Mesodermal cell (in vitro differentiated cells): ENCODE measurements around the gene KLHL21. TPM values are rescaled to one million over a fixed set of nuclear protein-coding genes. Genes with fewer than 3 reads are reported as not detected.
"Not testable (repeated sequence)": the region's sequence is repeated elsewhere in the genome, so short reads cannot be mapped to it uniquely, and the experiment has no call there.

Source experiments
- H3K27ac ChIP-seq: 2 replicates; pipeline ENCODE4 v1.7.0; 2013; ENCODE audit warnings: mild to moderate bottlenecking, low read depth, low read length, moderate library complexity; ENCODE audit not compliant: severe bottlenecking
- H3K36me3 ChIP-seq: 2 replicates; pipeline ENCODE4 v1.7.1; 2013; ENCODE audit warnings: mild to moderate bottlenecking, low read length, moderate library complexity; ENCODE audit not compliant: control insufficient read depth, insufficient read depth
- H3K4me1 ChIP-seq: one replicate; pipeline ENCODE4 v1.7.1; 2013; ENCODE audit warnings: mild to moderate bottlenecking, low read length; ENCODE audit not compliant: insufficient read depth, control insufficient read depth, poor library complexity, severe bottlenecking
- H3K4me3 ChIP-seq: 2 replicates; pipeline ENCODE4 v1.7.0; 2013; ENCODE audit warnings: low read length, control low read depth, mild to moderate bottlenecking; ENCODE audit not compliant: insufficient read depth, poor library complexity, severe bottlenecking; ENCODE audit errors: extremely low read depth
- H3K9me3 ChIP-seq: 2 replicates; pipeline ENCODE4 v1.7.1; 2013; ENCODE audit warnings: mild to moderate bottlenecking, low read length, moderate library complexity; ENCODE audit not compliant: control insufficient read depth
- WGBS, 2 experiments: methylation state at CpG; one replicate each; pipeline ENCODE4 v1.1.5; 2013; ENCODE audit warnings: missing lambda C conversion rate in 2 of 2; ENCODE audit not compliant: insufficient coverage in 2 of 2; 5-methylcytosine and 5-hydroxymethylcytosine counted together
- polyA plus RNA-seq, 2 experiments: library from polyadenylated mRNA; stranded (reverse); fragments of 50-300 nt; gene quantifications; one replicate each; pipeline ENCODE4 v1.2.3, GENCODE V29; 2013

Gene KLHL21, protein sequence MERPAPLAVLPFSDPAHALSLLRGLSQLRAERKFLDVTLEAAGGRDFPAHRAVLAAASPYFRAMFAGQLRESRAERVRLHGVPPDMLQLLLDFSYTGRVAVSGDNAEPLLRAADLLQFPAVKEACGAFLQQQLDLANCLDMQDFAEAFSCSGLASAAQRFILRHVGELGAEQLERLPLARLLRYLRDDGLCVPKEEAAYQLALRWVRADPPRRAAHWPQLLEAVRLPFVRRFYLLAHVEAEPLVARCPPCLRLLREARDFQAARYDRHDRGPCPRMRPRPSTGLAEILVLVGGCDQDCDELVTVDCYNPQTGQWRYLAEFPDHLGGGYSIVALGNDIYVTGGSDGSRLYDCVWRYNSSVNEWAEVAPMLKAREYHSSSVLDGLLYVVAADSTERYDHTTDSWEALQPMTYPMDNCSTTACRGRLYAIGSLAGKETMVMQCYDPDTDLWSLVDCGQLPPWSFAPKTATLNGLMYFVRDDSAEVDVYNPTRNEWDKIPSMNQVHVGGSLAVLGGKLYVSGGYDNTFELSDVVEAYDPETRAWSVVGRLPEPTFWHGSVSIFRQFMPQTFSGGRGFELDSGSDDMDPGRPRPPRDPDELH
- 7.8 TPM for polyA plus RNA-seq (2013, experiment 1 of 2)
- polyA plus RNA-seq (2013, experiment 2 of 2), result 7.7 TPM

DNA sequence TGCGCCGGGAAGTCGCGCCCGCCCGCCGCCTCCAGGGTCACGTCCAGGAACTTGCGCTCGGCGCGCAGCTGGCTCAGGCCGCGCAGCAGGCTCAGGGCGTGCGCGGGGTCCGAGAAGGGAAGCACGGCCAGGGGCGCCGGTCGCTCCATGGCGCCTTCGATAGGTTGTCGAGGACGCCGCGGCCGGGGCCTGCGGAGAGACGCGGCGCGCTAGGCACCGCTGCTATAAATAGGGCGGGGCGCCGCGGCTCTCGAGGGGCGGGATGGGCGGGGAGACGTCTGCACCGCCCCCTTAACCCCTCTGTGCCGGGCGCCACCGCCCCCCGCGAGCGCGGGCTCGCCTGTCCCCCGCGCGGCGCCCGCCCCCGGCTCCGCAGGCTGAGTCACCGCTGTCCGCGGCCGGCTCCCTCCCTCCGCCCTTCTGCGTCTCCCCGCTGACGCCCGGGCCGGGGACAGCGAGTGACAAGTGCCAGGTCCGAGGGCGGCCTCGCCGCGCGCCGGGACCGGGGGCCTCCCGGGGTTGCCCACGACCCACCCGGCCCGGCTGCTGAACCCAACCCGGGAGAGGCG is at the start of gene KLHL21:
TSS of gene KLHL21 (minus strand) at position 201 of the 569 bp plus-strand sequence. CDS start at position 149, 52 bp downstream.
- Histone ChIP-seq H3K36me3 (peaks cover 16% of the 10 kb centered on the region), H3K27ac (peak within 1 kb of the TSS; percentile 99), H3K9me3 (no peaks in the 10 kb centered on the region), H3K4me1 (peaks cover 15% of the 10 kb centered on the region), H3K4me3 (peak within 1 kb of the TSS; percentile 81)
- 0 to 2% methylated on average over 53 to 59 of the region's 84 CpGs for whole genome bisulfite sequencing, 2 experiments

DNA sequence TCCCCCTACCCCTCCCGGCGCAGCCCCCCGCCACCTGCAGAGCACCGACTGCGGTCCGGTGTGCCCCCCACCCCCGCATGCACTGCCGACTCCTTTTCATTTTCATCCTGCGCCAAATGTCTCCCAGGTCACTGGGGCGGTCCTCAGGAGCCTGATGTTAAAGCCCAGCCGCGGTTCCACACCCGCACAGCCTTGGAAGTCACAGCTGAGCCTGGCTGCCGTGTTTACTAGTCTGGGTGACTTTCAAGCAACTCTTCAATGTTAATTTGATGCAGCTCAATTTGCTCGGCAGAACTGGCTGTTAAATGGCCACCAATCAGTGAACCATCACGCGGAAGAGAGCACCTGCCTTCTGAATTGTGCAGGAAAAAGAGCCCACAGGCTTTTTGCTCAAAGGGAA is 49.2 kb upstream of the KLHL21 start:
- Histone ChIP-seq H3K4me1 (no peaks in the 10 kb centered on the region), H3K36me3 (peaks cover 57% of the 10 kb centered on the region), H3K27ac (no peak overlapping the region), H3K4me3 (no peak overlapping the region), H3K9me3 (no peaks in the 10 kb centered on the region)
- 96 to 97% methylated on average over 12 to 17 of the region's 17 CpGs for WGBS, 2 experiments

DNA sequence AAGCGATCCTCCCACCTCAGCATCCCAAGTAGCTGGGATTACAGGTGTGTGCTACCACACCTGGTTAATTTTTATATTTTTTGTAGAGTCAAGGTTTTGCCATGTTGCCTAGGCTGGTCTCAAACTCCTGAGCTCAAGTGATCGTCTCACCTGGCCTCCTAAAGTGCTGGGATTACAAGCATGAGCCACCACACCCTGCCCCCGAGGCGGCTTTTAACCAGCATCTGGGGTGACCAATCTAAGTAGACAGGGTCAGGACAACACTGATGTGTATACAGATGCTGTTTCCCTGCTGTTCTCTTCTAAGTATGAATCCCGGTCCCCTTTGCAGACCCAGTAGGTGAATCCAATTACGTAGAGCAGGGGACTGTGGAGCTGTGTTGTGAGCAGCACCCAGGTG is 45.9 kb upstream of the KLHL21 start:
- Histone ChIP-seq H3K36me3 (peaks cover 69% of the 10 kb centered on the region), H3K4me1 (no peaks in the 10 kb centered on the region), H3K4me3 (no peak overlapping the region), H3K27ac (no peak overlapping the region), H3K9me3 (no peaks in the 10 kb centered on the region)
- WGBS, 2 experiments, result 77 to 91% methylated on average over 5 to 6 of the region's 6 CpGs

DNA sequence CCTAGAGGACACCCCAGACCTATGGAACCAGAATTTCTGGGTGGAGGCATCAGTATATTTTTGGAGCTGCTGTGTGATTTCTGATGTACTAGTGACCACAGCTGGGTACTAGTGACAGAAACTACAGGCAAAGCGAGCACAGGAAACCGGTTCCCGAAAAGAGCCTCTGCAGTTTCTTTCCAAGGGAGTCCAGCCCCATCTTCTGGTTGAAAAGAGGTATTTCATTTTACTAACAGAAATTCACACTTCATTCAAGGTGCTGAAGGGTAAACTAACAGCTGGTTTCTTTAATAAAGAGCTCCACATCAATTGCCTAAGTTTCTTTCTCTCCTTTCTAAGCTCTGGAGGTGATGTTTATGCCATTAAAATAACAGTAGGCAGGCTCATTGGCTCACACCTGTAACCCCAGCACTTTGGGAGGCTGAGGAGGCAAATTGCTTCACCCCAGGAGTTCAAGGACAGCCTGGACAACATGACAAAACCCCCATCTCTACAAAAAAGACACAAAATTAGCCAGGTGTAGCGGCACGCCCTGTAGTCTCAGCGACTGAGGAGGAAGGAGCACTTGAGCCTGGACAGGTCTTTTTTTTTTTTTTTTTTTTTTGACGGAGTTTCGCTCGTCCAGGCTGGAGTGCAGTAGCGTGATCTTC is 44.0 kb upstream of the KLHL21 start:
- Histone ChIP-seq H3K27ac (no peak overlapping the region), H3K9me3 (no peaks in the 10 kb centered on the region), H3K36me3 (peaks cover 69% of the 10 kb centered on the region), H3K4me1 (no peaks in the 10 kb centered on the region), H3K4me3 (no peak overlapping the region)
- 63 to 67% methylated on average over 3 to 4 of the region's 10 CpGs for WGBS, 2 experiments

DNA sequence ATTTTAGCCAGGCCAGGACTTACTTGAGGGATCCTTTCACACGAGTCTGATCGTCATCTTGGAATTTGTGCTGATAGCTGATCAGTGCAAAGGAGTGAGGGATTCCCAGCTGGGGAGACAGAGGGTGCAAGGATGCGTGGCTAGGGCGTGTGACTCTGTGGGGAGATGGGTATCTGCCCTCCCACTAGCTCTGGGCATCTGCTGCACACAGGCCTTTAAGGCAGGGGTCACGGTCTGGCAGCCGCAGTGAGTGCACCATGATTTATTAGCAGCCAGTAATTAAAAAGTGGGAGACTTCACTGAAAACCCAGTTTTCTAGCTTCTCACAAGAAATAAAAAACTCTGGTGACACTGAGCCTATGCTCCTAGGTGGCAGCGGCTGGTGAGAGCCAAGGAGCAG is 42.3 kb upstream of the KLHL21 start:
- Histone ChIP-seq H3K4me3 (no peak overlapping the region), H3K9me3 (no peaks in the 10 kb centered on the region), H3K36me3 (peaks cover 66% of the 10 kb centered on the region), H3K27ac (no peak overlapping the region), H3K4me1 (no peaks in the 10 kb centered on the region)
- WGBS, 2 experiments, result 95 to 98% methylated on average over 7 of the region's 7 CpGs

DNA sequence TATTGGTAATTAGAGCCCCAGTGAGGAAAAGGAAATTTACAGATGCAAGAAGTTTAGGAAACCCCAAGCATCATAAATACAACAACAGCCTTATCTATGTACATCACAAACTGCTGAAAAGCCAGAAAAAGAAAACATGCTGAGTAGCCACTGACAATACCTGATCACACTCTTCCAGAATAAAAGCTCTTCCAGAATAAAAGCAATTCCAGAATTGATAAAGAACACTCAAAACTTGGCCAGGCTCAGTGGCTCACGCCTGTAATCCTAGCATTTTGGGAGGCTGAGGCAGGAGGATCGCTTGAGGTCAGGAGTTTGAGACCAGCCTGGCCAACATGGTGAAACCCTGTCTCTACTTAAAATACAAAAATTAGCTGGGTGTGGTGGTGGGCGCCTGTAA is 38.2 kb upstream of the KLHL21 start:
- peaks cover 93% of the 10 kb centered on the region for H3K36me3 ChIP-seq
- not testable (repeated sequence) for H3K9me3 ChIP-seq, H3K27ac ChIP-seq, H3K4me3 ChIP-seq, H3K4me1 ChIP-seq
- 73 to 84% methylated on average over 2 to 3 of the region's 3 CpGs for WGBS, 2 experiments

DNA sequence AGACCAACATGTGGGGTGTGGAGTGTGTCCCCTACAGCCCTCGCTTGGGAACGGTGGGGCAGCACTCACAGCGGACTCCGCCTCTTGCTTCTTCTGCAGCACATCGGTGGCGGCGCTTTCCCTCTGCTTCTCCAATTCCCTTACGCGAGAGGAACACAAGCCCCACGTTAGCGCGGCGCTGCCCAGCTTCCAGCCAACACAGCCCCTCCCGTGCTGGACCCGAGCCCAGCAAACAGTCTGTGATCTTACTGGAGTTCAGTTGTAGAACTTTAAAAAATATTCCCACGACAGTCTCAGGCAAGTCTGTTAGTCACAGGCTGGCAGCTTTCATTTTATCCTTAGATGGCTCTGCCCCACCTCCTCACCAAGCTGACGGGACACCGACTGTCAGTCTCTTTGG is 35.6 kb upstream of the KLHL21 start:
- Histone ChIP-seq H3K4me3 (no peak overlapping the region), H3K4me1 (no peaks in the 10 kb centered on the region), H3K36me3 (peaks cover 92% of the 10 kb centered on the region), H3K27ac (no peak overlapping the region), H3K9me3 (no peaks in the 10 kb centered on the region)
- 93 to 95% methylated on average over 14 to 18 of the region's 18 CpGs for WGBS, 2 experiments

DNA sequence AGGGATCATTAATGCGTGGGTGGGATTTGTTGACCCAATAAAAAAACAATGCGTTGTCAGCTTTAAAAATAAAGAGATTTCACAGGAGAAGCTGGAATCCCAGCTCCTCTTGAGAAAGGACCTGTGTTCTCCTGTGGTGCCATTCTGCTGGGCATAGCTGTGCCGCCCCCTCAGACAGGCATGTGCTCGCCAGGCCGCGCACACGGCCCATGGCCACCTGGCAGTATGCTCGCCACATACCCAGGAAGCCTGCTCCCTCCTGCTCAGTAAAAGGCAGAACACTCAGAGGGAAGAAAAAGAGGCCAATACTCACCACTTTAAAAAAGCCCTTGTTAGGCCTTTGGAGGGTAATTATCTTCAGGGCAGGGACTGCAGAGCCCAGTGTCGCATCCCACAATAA is 35.1 kb upstream of the KLHL21 start:
- no peak overlapping the region for H3K4me3 ChIP-seq
- H3K9me3 ChIP-seq, result no peaks in the 10 kb centered on the region
- 91 to 99% methylated on average over 6 to 9 of the region's 9 CpGs for WGBS, 2 experiments

DNA sequence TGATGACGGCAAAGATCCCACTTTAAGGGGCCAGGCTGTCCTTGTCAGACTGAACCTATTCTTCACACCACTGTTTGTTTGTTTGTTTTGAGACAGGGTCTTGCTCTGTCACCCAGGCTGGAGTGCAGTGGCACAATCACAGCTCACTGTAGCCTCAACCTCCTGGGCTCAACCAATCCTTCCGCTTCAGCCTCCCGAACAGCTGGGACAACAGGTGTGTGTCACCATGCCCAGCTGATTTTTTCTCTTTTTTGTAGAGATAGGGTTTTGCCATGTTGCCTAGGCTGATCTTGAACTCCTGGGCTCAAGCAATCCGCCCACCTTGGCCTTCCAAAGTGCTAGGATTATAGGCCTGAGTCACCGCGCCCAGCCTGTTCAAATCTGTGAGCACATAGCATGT is 34.1 kb upstream of the KLHL21 start:
- H3K4me1 ChIP-seq, H3K4me3 ChIP-seq, H3K9me3 ChIP-seq, H3K27ac ChIP-seq: not testable (repeated sequence)
- 91 to 100% methylated on average over 3 to 4 of the region's 6 CpGs for WGBS, 2 experiments
- H3K36me3 ChIP-seq, result peaks cover 91% of the 10 kb centered on the region

More for the DNA sequence above, 35.1 kb upstream of the KLHL21 start:
- Histone ChIP-seq H3K27ac (no peak overlapping the region), H3K4me1 (no peaks in the 10 kb centered on the region), H3K36me3 (peaks cover 94% of the 10 kb centered on the region)

DNA sequence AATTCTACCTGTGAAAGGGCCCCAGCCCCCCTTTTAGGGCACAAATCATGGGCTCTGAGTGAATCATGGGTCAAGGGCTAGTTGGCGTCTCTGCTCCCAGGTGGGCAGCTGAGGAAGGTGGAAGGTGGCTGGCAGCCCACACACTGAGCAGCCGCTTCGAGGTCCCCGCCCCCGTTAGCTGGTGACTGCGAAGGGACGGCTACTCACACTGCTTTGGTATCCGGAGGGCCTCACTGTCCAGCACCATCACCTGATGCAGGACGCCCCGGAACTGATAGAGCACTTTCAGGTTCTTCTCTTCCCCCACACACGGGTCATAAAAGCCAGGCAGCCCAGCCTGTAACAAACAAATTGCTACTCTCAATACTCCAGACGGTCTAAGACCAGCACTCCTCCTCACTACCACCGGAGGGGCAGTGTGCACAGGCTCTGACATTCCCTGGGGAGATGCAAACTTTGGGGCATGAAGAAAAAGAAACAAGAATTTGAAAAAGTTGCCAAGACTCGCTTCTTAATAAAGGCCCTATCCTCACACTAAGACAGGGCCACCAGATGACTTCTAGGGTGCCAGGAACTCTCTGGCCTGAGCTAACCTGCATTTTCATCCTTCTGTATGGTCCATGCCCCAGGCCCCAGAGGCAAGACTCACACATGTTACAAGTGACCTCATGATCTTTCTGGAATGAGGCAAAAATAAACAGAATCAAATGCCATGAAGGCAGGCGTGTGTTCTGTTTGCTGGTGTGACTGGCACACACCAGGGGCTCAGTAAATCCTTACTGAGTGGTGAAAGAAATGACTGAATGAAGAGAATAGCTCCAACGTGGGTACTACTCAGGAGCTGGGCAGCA is 33.5 kb upstream of the KLHL21 start:
- 91 to 92% methylated on average over 14 of the region's 16 CpGs for WGBS, 2 experiments
- Histone ChIP-seq H3K36me3 (peaks cover 90% of the 10 kb centered on the region), H3K27ac (no peak overlapping the region), H3K4me1 (no peaks in the 10 kb centered on the region), H3K9me3 (no peaks in the 10 kb centered on the region), H3K4me3 (no peak overlapping the region)
